BE2C (cell line): ENCODE measurements around the gene TTLL11.

Experiments
- DNase-seq: peaks from one replicate; pipeline ENCODE4 v3.0.0-alpha.2; 2020
- H3K27me3 ChIP-seq: fragments of 250-450 bp; sonication (Bioruptor Pico); 2 replicates; pipeline ENCODE4 v1.5.1; 2020; ENCODE audit warnings: mild to moderate bottlenecking
- H3K36me3 ChIP-seq: fragments of 250-450 bp; sonication (Bioruptor Pico); 2 replicates; pipeline ENCODE4 v1.5.1; 2020; ENCODE audit warnings: mild to moderate bottlenecking
- H3K4me1 ChIP-seq: fragments of 250-450 bp; sonication (Bioruptor Pico); 2 replicates; pipeline ENCODE4 v1.5.1; 2020
- H3K4me3 ChIP-seq: 2 replicates; pipeline ENCODE4 v1.5.1; 2011; ENCODE audit warnings: low read depth, low read length
- H3K9me3 ChIP-seq: fragments of 250-450 bp; sonication (Bioruptor Pico); 2 replicates; pipeline ENCODE4 v1.5.1; 2020
- CTCF ChIP-seq: IDR thresholded peaks from 2 replicates; pipeline ENCODE4 v1.5.1; 2012; ENCODE audit warnings: mild to moderate bottlenecking, low read depth, low read length

The TTLL11 gene

GRCh38 chr9:122055701-122056100 is 37.4 kb downstream of the TTLL11 start:
- Histone ChIP-seq H3K4me1 (peaks cover 14% of the 10 kb centered on the region), H3K36me3 (0 out of 2 replicates have a peak, but pooled peaks cover 5% of the 10 kb centered on the region), H3K27me3 (no peaks in the 10 kb centered on the region), H3K9me3 (no peaks in the 10 kb centered on the region), H3K4me3 (no peak overlapping the region)
- no peak for TF ChIP-seq CTCF
- no peak for DNase-seq

- H3K9me3 ChIP-seq, result no peaks in the 10 kb centered on the region
- DNase-seq, result no peak
- H3K4me1 ChIP-seq, result peaks cover 2% of the 10 kb centered on the region
- H3K27me3 ChIP-seq, result no peaks in the 10 kb centered on the region
- TF ChIP-seq CTCF, result no peak
- no peaks in the 10 kb centered on the region for H3K36me3 ChIP-seq
- H3K4me3 ChIP-seq, result no peak overlapping the region
Observed at GRCh38 chr9:122053567-122054350, 39.3 kb downstream of the TTLL11 start.

GRCh38 chr9:122053064-122053463 is 40.0 kb downstream of the TTLL11 start:
- H3K27me3 ChIP-seq, result no peaks in the 10 kb centered on the region
- no peak for DNase-seq
- H3K4me3 ChIP-seq, result no peak overlapping the region
- TF ChIP-seq CTCF, result no peak
- H3K36me3 ChIP-seq, result no peaks in the 10 kb centered on the region
- no peaks in the 10 kb centered on the region for H3K9me3 ChIP-seq
- H3K4me1 ChIP-seq, result no peaks in the 10 kb centered on the region

- Histone ChIP-seq H3K27me3 (no peaks in the 10 kb centered on the region), H3K4me1 (no peaks in the 10 kb centered on the region), H3K9me3 (no peaks in the 10 kb centered on the region), H3K4me3 (no peak overlapping the region), H3K36me3 (no peaks in the 10 kb centered on the region)
- DNase-seq, result no peak
- no peak for TF ChIP-seq CTCF
Observed at GRCh38 chr9:122051351-122052321, 41.5 kb downstream of the TTLL11 start.

- Histone ChIP-seq H3K4me3 (no peak overlapping the region), H3K4me1 (no peaks in the 10 kb centered on the region), H3K9me3 (no peaks in the 10 kb centered on the region), H3K27me3 (no peaks in the 10 kb centered on the region), H3K36me3 (no peaks in the 10 kb centered on the region)
- DNase-seq, result no peak
- TF ChIP-seq CTCF, result no peak
Observed at GRCh38 chr9:122050167-122050566, 42.9 kb downstream of the TTLL11 start.
